ENCODE results near the gene TNFRSF9. TPM values are rescaled to one million over a fixed set of nuclear protein-coding genes. Genes with fewer than 3 reads are reported as not detected.
A peak's percentile ranks its signal among the peaks of the same experiment; 100 is the strongest.
"Not testable (repeated sequence)": the region's sequence is repeated elsewhere in the genome, so short reads cannot be mapped to it uniquely, and the experiment has no call there.

Gene TNFRSF9
- total RNA-seq, 4 donors from 2014 or later = 0.21 to 0.60 TPM; not detected in 2

GRCh38 chr1:7967651-7968050 is 27.0 kb upstream of the TNFRSF9 start:
- 82 to 86% methylated on average over 4 of the region's 4 CpGs for WGBS, 2 donors
- Histone ChIP-seq H3K4me3 (no peak overlapping the region), H3K4me1 (peaks cover 0 to 85% (median 25%) of the 10 kb centered on the region in 4 donors), H3K27me3 (no peaks in the 10 kb centered on the region), H3K27ac (peak overlapping the region in 2 of 4 donors; percentile 53 to 95), H3K36me3 (peaks cover 0 to 91% (median 9%) of the 10 kb centered on the region in 3 donors), H3K9me3 (no peaks in the 10 kb centered on the region)
- no peak for TF ChIP-seq POLR2A (IDR thresholded peaks at IDR 0.05)
- no peak for TF ChIP-seq CTCF (IDR thresholded peaks at IDR 0.05)
- no peak for TF ChIP-seq EP300 (IDR thresholded peaks at IDR 0.05)
- DNase-seq (ENCODE audit: low spot score in 2 of 2) = no peak

- no peak for TF ChIP-seq EP300 (IDR thresholded peaks at IDR 0.05)
- TF ChIP-seq CTCF (IDR thresholded peaks at IDR 0.05) = no peak
- Histone ChIP-seq H3K9me3 (no peaks in the 10 kb centered on the region), H3K36me3 (peaks cover 0 to 86% (median 9%) of the 10 kb centered on the region in 3 donors), H3K27ac (peak overlapping the region in 2 of 4 donors; percentile 53 to 95), H3K4me3 (no peak overlapping the region), H3K4me1 (peaks cover 0 to 90% (median 30%) of the 10 kb centered on the region in 4 donors), H3K27me3 (no peaks in the 10 kb centered on the region)
- no peak for DNase-seq (ENCODE audit: low spot score in 2 of 2)
- 23 to 41% methylated on average over 1 of the region's 1 CpG for WGBS, 2 donors
These were observed 26.6 kb upstream of the TNFRSF9 start for GRCh38 chr1:7967196-7967595.

DNA sequence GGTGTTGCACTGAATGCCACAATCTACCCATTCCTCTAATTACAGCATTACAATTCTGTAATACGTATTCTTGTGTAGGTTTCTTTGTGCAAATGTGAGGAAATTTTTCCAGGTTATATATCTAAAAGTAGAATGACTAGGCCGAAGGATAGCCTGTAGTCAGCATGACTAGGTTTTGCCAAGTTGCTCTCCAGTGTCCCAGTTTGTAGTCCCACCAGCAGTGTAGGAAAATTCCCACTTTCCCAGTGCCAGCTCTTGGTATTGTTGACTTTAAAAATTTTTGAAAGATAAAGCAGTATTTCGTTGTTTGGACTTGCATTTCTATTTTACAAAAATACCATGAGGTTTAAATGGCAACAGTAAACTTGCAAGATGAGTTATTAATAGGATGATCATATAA is 23.8 kb upstream of the TNFRSF9 start:
- Histone ChIP-seq H3K4me3 (no peak overlapping the region), H3K27me3 (no peaks in the 10 kb centered on the region), H3K9me3 (no peaks in the 10 kb centered on the region), H3K4me1 (peaks cover 0 to 72% (median 23%) of the 10 kb centered on the region in 4 donors), H3K27ac (peak overlapping the region in 2 of 4 donors; percentile 32 to 95), H3K36me3 (peaks cover 0 to 59% (median 0%) of the 10 kb centered on the region in 3 donors)
- TF ChIP-seq POLR2A (IDR thresholded peaks at IDR 0.05) (no peak), EP300 (IDR thresholded peaks at IDR 0.05) (no peak), CTCF (IDR thresholded peaks at IDR 0.05) (no peak)
- DNase-seq (ENCODE audit: low spot score in 2 of 2) = no peak
- 81 to 87% methylated on average over 3 of the region's 3 CpGs for WGBS, 2 donors

DNA sequence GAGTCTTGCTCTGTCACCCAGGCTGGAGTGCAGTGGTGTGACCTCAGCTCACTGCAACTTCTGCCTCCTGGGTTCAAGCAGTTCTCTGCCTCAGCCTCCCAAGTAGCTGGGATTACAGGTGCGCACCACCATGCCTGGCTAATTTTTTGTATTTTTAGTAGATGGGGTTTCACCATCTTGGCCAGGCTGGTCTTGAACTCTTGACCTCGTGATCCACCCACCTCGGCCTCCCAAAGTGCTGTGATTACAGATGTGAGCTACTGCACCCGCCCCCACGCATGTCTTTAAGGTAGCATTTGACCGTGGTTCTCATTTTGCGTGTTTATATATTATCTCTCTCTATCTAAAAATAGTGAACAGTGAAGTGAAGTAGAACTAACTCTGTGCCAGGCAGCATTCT is 23.2 kb upstream of the TNFRSF9 start:
- not testable (repeated sequence) for H3K27me3 ChIP-seq; H3K9me3 ChIP-seq; DNase-seq (ENCODE audit: low spot score in 2 of 2); H3K4me3 ChIP-seq
- H3K36me3 ChIP-seq = peaks cover 0 to 53% (median 0%) of the 10 kb centered on the region in 3 donors
- H3K4me1 ChIP-seq = peaks cover 0 to 69% (median 22%) of the 10 kb centered on the region in 4 donors
- 83 to 90% methylated on average over 7 of the region's 7 CpGs for WGBS, 2 donors
- peak overlapping the region in 1 of 4 donors; percentile 95 for H3K27ac ChIP-seq

DNA sequence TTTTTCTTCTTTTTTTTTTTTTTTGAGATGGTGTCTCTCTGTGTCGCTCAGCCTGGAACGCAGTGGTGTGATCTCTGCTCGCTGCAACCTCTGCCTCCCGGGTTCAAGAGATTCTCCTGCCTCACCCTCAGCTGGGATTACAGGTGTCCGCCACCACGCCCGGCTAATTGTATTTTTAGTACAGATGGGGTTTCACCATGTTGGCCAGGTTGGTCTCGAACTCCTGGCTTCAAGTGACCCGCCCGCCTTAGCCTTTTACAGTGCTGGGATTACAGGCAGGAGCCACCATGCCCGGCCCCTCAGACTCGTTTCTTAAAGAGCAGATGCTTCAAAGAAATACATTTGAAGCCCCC is 22.7 kb upstream of the TNFRSF9 start:
- not testable (repeated sequence) for DNase-seq (ENCODE audit: low spot score in 2 of 2); H3K4me3 ChIP-seq; H3K27me3 ChIP-seq; H3K9me3 ChIP-seq
- 95 to 96% methylated on average over 12 of the region's 12 CpGs for WGBS, 2 donors
- H3K4me1 ChIP-seq = peaks cover 0 to 66% (median 22%) of the 10 kb centered on the region in 4 donors
- H3K27ac ChIP-seq = peak overlapping the region in 1 of 4 donors; percentile 95
- H3K36me3 ChIP-seq = peaks cover 0 to 49% (median 0%) of the 10 kb centered on the region in 3 donors

GRCh38 chr1:7962636-7963377 is 22.2 kb upstream of the TNFRSF9 start:
- 83 to 85% methylated on average over 11 of the region's 11 CpGs for WGBS, 2 donors
- peak overlapping the region in 3 of 4 donors; percentile 84 to 95 (median 95) for H3K27ac ChIP-seq
- no peaks in the 10 kb centered on the region for H3K27me3 ChIP-seq
- peaks cover 0 to 64% (median 22%) of the 10 kb centered on the region in 4 donors for H3K4me1 ChIP-seq
- H3K9me3 ChIP-seq = no peaks in the 10 kb centered on the region
- TF ChIP-seq EP300 (IDR thresholded peaks at IDR 0.05) = no peak
- no peak for TF ChIP-seq CTCF (IDR thresholded peaks at IDR 0.05)
- TF ChIP-seq POLR2A (IDR thresholded peaks at IDR 0.05) = no peak
- no peak for DNase-seq (ENCODE audit: low spot score in 2 of 2)
- peaks cover 0 to 48% (median 0%) of the 10 kb centered on the region in 3 donors for H3K36me3 ChIP-seq
- peak overlapping the region in 3 of 4 donors; percentile 60 to 94 (median 90) for H3K4me3 ChIP-seq

Measured in tibial nerve (tissue), 4 donors.